PFSK-1 (cell line): Measurements from ENCODE around the gene B3GAT1.

Experiments
- FOXP2 ChIP-seq: optimal IDR thresholded peaks from 2 replicates; pipeline ENCODE3; 2011; ENCODE audit warnings: borderline replicate concordance, control low read depth, inconsistent platforms; ENCODE audit not compliant: insufficient read depth; ENCODE audit errors: extremely low read length, extremely low read depth
- POLR2AphosphoS5 ChIP-seq: IDR thresholded peaks from 2 replicates; pipeline ENCODE4 v1.6.1; 2012; ENCODE audit warnings: low read depth, mild to moderate bottlenecking, control low read depth, low read length, moderate library complexity
- SIN3A ChIP-seq: IDR thresholded peaks from 2 replicates; pipeline ENCODE4 v1.6.1; 2012; ENCODE audit warnings: mild to moderate bottlenecking, low read length, moderate library complexity, borderline replicate concordance; ENCODE audit not compliant: insufficient read depth
- TAF1 ChIP-seq: IDR thresholded peaks from 2 replicates; pipeline ENCODE4 v1.6.1; 2012; ENCODE audit warnings: low read length, control low read depth, borderline replicate concordance; ENCODE audit not compliant: insufficient read depth
- TF ChIP-seq, protein P1 (sequence below), 2 experiments: IDR thresholded peaks; 2 replicates each; pipeline versions ENCODE4 v1.6.1 to v1.8.0; 2011 to 2012; ENCODE audit warnings: low read depth in 2 of 2, low read length in 2 of 2, control low read depth in 1 of 2, inconsistent platforms in 1 of 2, mild to moderate bottlenecking in 1 of 2, moderate library complexity in 1 of 2; ENCODE audit not compliant: insufficient read depth in 1 of 2

Gene B3GAT1

DNA sequence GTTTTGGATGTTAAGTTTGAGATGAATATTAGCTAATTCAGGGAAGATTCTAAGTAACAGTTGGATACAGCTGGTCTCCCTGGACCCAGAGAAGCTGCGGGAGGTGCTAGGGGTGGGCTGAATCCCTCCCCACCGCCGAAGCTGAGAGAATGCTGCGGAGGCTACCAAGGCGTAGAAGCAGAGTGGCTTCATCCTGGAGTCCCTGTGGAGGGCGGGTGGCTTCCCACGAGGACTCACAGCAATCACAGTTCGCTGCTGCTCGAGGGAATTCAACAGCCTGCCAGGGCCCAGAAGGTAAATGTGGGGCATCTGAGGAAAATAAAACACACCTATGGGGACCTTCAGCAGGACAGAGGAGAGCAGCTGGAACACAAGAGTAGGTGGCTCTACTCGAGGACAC lies 11.1 kb upstream of the B3GAT1 start:
- no peak for TF ChIP-seq FOXP2
- TF ChIP-seq TAF1 = no peak
- no peak for TF ChIP-seq POLR2AphosphoS5
- no peak for TF ChIP-seq SIN3A
- TF ChIP-seq, protein P1, sequence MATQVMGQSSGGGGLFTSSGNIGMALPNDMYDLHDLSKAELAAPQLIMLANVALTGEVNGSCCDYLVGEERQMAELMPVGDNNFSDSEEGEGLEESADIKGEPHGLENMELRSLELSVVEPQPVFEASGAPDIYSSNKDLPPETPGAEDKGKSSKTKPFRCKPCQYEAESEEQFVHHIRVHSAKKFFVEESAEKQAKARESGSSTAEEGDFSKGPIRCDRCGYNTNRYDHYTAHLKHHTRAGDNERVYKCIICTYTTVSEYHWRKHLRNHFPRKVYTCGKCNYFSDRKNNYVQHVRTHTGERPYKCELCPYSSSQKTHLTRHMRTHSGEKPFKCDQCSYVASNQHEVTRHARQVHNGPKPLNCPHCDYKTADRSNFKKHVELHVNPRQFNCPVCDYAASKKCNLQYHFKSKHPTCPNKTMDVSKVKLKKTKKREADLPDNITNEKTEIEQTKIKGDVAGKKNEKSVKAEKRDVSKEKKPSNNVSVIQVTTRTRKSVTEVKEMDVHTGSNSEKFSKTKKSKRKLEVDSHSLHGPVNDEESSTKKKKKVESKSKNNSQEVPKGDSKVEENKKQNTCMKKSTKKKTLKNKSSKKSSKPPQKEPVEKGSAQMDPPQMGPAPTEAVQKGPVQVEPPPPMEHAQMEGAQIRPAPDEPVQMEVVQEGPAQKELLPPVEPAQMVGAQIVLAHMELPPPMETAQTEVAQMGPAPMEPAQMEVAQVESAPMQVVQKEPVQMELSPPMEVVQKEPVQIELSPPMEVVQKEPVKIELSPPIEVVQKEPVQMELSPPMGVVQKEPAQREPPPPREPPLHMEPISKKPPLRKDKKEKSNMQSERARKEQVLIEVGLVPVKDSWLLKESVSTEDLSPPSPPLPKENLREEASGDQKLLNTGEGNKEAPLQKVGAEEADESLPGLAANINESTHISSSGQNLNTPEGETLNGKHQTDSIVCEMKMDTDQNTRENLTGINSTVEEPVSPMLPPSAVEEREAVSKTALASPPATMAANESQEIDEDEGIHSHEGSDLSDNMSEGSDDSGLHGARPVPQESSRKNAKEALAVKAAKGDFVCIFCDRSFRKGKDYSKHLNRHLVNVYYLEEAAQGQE (IDR thresholded peaks at IDR 0.05; ENCODE audit: insufficient read depth in 1 of 2, low read depth in 2 of 2, low read length in 2 of 2) = no peak

GRCh38 chr11:134417871-134418840 lies 6.1 kb upstream of the B3GAT1 start:
- TF ChIP-seq TAF1 = no peak
- TF ChIP-seq, protein P1 (IDR thresholded peaks at IDR 0.05; ENCODE audit: insufficient read depth in 1 of 2, low read depth in 2 of 2, low read length in 2 of 2) = peak; percentile 75 to 94

GRCh38 chr11:134416726-134417125 lies 4.7 kb upstream of the B3GAT1 start:
- no peak for TF ChIP-seq POLR2AphosphoS5
- TF ChIP-seq, protein P1 (IDR thresholded peaks at IDR 0.05; ENCODE audit: insufficient read depth in 1 of 2, low read depth in 2 of 2, low read length in 2 of 2) = no peak

DNA sequence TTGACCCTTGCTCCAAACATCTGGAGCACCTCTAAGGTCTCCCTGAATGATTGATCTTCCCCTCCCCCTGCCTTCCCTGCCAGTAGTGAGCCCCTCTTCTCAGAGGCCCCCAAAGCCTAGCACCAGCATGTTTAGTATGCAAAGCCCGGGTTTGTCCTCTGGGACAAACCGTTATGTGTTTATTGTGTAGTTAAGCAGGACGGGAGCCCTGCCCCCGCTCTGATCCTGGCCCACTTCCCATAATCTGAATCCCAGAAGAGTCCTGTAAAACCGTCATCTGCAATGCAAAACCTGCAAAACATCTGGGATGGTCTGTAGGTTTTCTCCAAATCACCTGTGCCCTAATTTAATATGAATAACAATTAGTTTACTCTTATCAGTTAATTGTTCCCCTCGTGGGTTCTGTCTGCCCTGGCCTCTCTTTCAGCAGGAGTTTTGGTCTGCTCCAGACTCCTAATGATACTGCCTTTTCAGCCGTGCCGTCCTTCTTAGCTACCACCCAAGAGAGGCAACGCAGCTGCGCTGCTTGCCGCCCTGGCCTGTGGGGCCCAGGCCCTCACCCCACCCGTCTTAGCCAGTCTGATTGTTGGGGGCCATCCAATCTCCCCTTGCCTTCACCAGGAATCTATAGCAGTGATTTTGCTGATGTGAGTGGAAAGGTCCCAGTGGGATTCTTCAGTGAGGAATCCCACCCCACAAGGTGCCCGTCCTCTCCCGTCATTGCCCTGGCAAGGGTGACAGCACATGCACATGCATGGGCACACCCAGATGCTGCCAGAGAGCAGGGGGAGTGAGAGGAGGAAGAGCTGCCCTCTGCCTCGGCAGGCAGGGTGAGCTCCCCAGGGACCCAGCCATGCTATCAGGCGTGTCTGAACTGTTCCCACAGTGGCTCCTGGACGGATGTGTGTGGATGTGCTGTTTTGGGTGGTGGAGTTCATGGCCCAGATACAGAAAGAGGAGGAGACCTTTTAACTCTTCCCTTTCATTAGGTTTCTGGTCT lies 3.0 kb upstream of the B3GAT1 start:
- TF ChIP-seq POLR2AphosphoS5 = no peak

DNA sequence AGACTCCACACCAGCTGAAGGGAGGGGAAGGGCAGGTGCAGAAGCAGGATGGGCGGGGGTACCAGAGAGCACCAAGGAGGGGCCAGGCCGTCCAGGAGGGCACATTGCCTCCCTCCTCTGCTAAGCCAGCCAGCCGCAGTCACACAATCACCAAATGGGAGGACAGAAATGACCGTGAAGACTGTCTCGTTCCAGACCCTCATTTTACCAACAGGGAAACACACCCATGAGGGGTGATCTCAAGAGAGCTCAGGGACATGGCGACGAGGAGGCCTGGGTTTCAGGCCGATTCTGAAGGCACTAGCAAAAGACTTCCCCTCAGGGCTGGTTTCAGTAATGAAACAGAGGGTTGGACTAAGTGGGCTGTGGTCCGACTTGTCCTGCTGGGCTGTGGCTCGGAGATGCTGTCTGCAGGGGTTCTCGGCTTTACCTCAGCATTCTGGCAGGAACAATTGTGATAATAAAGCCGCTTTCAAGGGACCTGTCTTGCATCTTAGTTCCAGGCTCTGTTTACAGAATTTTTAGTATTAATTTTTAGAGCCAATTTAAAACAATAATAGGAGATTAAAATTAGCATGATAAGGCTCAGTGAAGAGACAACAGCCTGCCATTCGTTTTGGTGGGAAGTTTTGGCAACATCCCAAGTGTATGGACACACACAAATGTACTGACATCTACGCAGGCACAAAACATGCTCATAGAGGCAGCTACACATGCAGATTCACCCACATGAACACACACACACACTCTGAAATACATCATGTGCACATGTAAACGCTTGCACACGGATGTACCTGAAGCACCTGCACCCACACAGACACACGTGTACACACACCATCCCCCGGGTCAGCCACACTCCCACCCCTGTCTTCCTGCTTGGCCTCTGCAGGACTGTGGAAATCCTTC lies 2.0 kb upstream of the B3GAT1 start:
- TF ChIP-seq, protein P1 (IDR thresholded peaks at IDR 0.05; ENCODE audit: insufficient read depth in 1 of 2, low read depth in 2 of 2, low read length in 2 of 2) = no peak
- TF ChIP-seq SIN3A = no peak
- TF ChIP-seq POLR2AphosphoS5 = no peak
